ENCODE measurements around the gene KCNC3. TPM values are rescaled to one million over a fixed set of nuclear protein-coding genes. Genes with fewer than 3 reads are reported as not detected.

The KCNC3 gene
- total and polyA plus RNA-seq, 10 of the 15 experiments (the other 5 are each of a cell fraction or from before 2014, with no cell fraction given): 0.08 to 3.8 (median 0.44) TPM; not detected in 2

GRCh38 chr19:50313812-50314536, 15.2 kb downstream of the KCNC3 start:
- no peak overlapping the region for H3K4me3 ChIP-seq
- DNase-seq (ENCODE audit: low read depth, low spot score) (no peak), FAIRE-seq (no peak), ATAC-seq (no peak)
- ChIA-PET CTCF (no interaction called here), SMC1A (ENCODE audit: uncharacterized antibody, unreplicated experiment) (no interaction called here), RAD21 (ENCODE audit: unreplicated experiment) (no interaction called here), POLR2A (interaction anchor here (0.6 kb wide), 2 partner anchors 17 to 77 kb away, joined by 3 read pairs; no protein-coding TSS in a partner anchor)
- in situ Hi-C loops (cut with MboI): no loop called here
- H3K4me1 ChIP-seq (ENCODE audit: control insufficient read depth, insufficient read depth, low read length): no peaks in the 10 kb centered on the region
- H3K9me3 ChIP-seq (replicated peaks; ENCODE audit: control insufficient read depth, insufficient read depth, low read length): no peaks in the 10 kb centered on the region
- no peak overlapping the region for H2AFZ ChIP-seq (ENCODE audit: control insufficient read depth, low read depth, low read length)
- intact Hi-C loops (cut with micrococcal nuclease; ENCODE audit: unreplicated experiment): no loop called here
- no peaks in the 10 kb centered on the region for H3K36me3 ChIP-seq (ENCODE audit: control insufficient read depth in 2 of 2, insufficient read depth in 2 of 2, low read length in 1 of 2)
- H4K20me1 ChIP-seq (ENCODE audit: control insufficient read depth, insufficient read depth): no peaks in the 10 kb centered on the region
- no peak overlapping the region for H3K27ac ChIP-seq (ENCODE audit: control insufficient read depth, insufficient read depth)
- H3K9ac ChIP-seq (ENCODE audit: control insufficient read depth, insufficient read depth, low read length): no peak overlapping the region
- H3K79me2 ChIP-seq (ENCODE audit: control insufficient read depth, insufficient read depth, low read length): no peaks in the 10 kb centered on the region
- no TSS peak for BruUV-seq (replicated peaks)
- H3K27me3 ChIP-seq (replicated peaks in 1 of 2; ENCODE audit: control insufficient read depth in 2 of 2, insufficient read depth in 2 of 2, low read length in 1 of 2): peaks cover 11 to 12% of the 10 kb centered on the region in 2 experiments
- H3K4me2 ChIP-seq (ENCODE audit: control insufficient read depth, insufficient read depth): no peak overlapping the region
- WGBS (ENCODE audit: insufficient coverage, insufficient replicate concordance, low lambda C conversion rate, missing lambda C conversion rate): 3% methylated on average over 19 of the region's 20 CpGs
- no peak for TF ChIP-seq LARP7 (IDR thresholded peaks at IDR 0.05)
- TF ChIP-seq, protein P1, sequence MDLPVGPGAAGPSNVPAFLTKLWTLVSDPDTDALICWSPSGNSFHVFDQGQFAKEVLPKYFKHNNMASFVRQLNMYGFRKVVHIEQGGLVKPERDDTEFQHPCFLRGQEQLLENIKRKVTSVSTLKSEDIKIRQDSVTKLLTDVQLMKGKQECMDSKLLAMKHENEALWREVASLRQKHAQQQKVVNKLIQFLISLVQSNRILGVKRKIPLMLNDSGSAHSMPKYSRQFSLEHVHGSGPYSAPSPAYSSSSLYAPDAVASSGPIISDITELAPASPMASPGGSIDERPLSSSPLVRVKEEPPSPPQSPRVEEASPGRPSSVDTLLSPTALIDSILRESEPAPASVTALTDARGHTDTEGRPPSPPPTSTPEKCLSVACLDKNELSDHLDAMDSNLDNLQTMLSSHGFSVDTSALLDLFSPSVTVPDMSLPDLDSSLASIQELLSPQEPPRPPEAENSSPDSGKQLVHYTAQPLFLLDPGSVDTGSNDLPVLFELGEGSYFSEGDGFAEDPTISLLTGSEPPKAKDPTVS (IDR thresholded peaks at IDR 0.05; ENCODE audit: low read depth, low read length): no peak
- no peak for TF ChIP-seq ZNF24 (IDR thresholded peaks at IDR 0.05)
- TF ChIP-seq BCL11A (IDR thresholded peaks at IDR 0.05; ENCODE audit: low read depth, low read length): no peak
- no peak for TF ChIP-seq SUZ12 (IDR thresholded peaks at IDR 0.05; ENCODE audit: unreplicated experiment)
- TF ChIP-seq MEF2B (IDR thresholded peaks at IDR 0.05; ENCODE audit: partially characterized antibody, poor library complexity, severe bottlenecking): no peak
- no peak for TF ChIP-seq STAT1 (conservative IDR thresholded peaks at IDR 0.05)
- no peak for TF ChIP-seq NR2C1 (IDR thresholded peaks at IDR 0.05)
- TF ChIP-seq, protein P2, sequence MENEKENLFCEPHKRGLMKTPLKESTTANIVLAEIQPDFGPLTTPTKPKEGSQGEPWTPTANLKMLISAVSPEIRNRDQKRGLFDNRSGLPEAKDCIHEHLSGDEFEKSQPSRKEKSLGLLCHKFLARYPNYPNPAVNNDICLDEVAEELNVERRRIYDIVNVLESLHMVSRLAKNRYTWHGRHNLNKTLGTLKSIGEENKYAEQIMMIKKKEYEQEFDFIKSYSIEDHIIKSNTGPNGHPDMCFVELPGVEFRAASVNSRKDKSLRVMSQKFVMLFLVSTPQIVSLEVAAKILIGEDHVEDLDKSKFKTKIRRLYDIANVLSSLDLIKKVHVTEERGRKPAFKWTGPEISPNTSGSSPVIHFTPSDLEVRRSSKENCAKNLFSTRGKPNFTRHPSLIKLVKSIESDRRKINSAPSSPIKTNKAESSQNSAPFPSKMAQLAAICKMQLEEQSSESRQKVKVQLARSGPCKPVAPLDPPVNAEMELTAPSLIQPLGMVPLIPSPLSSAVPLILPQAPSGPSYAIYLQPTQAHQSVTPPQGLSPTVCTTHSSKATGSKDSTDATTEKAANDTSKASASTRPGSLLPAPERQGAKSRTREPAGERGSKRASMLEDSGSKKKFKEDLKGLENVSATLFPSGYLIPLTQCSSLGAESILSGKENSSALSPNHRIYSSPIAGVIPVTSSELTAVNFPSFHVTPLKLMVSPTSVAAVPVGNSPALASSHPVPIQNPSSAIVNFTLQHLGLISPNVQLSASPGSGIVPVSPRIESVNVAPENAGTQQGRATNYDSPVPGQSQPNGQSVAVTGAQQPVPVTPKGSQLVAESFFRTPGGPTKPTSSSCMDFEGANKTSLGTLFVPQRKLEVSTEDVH (IDR thresholded peaks at IDR 0.05; ENCODE audit: low read depth, partially characterized antibody): no peak
- no peak for TF ChIP-seq ZBTB33 (IDR thresholded peaks at IDR 0.05)
- TF ChIP-seq CBFB (IDR thresholded peaks at IDR 0.05; ENCODE audit: low read depth): no peak
- no peak for TF ChIP-seq PML (IDR thresholded peaks at IDR 0.05; ENCODE audit: low read length)
- TF ChIP-seq, protein P3, sequence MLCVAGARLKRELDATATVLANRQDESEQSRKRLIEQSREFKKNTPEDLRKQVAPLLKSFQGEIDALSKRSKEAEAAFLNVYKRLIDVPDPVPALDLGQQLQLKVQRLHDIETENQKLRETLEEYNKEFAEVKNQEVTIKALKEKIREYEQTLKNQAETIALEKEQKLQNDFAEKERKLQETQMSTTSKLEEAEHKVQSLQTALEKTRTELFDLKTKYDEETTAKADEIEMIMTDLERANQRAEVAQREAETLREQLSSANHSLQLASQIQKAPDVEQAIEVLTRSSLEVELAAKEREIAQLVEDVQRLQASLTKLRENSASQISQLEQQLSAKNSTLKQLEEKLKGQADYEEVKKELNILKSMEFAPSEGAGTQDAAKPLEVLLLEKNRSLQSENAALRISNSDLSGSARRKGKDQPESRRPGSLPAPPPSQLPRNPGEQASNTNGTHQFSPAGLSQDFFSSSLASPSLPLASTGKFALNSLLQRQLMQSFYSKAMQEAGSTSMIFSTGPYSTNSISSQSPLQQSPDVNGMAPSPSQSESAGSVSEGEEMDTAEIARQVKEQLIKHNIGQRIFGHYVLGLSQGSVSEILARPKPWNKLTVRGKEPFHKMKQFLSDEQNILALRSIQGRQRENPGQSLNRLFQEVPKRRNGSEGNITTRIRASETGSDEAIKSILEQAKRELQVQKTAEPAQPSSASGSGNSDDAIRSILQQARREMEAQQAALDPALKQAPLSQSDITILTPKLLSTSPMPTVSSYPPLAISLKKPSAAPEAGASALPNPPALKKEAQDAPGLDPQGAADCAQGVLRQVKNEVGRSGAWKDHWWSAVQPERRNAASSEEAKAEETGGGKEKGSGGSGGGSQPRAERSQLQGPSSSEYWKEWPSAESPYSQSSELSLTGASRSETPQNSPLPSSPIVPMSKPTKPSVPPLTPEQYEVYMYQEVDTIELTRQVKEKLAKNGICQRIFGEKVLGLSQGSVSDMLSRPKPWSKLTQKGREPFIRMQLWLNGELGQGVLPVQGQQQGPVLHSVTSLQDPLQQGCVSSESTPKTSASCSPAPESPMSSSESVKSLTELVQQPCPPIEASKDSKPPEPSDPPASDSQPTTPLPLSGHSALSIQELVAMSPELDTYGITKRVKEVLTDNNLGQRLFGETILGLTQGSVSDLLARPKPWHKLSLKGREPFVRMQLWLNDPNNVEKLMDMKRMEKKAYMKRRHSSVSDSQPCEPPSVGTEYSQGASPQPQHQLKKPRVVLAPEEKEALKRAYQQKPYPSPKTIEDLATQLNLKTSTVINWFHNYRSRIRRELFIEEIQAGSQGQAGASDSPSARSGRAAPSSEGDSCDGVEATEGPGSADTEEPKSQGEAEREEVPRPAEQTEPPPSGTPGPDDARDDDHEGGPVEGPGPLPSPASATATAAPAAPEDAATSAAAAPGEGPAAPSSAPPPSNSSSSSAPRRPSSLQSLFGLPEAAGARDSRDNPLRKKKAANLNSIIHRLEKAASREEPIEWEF (IDR thresholded peaks at IDR 0.05; ENCODE audit: insufficient replicate concordance, low read depth, low read length): no peak
